Neutrophil (primary cell): ENCODE results near the gene TLX2.

Source experiments
- H3K27ac ChIP-seq: fragments of 200-600 bp; sonication (generic); 2 replicates; pipeline ENCODE4 v1.5.1; 2016; ENCODE audit warnings: mild to moderate bottlenecking, moderate library complexity
- H3K27me3 ChIP-seq: fragments of 200-600 bp; sonication (generic); 2 replicates; pipeline ENCODE4 v1.6.0; 2016; ENCODE audit warnings: mild to moderate bottlenecking
- H3K36me3 ChIP-seq: fragments of 200-600 bp; sonication (generic); 2 replicates; pipeline ENCODE4 v1.5.1; 2017
- H3K4me1 ChIP-seq, 2 experiments: fragments of 200-600 bp in 1 of 2; sonication (generic) in 1 of 2; 1 replicate in 1 of 2; 2 replicates in 1 of 2; pipeline versions ENCODE4 v1.5.1 to v1.6.1; 2013 to 2016; ENCODE audit warnings: low read depth in 1 of 2, low read length in 1 of 2, mild to moderate bottlenecking in 1 of 2, moderate library complexity in 1 of 2; ENCODE audit not compliant: control insufficient read depth in 1 of 2, insufficient read depth in 1 of 2
- H3K4me3 ChIP-seq, 2 experiments: fragments of 200-600 bp in 1 of 2; sonication (generic) in 1 of 2; 1 replicate in 1 of 2; 2 replicates in 1 of 2; pipeline ENCODE4 v1.5.1; 2013 to 2016; ENCODE audit warnings: low read depth in 1 of 2, low read length in 1 of 2, mild to moderate bottlenecking in 1 of 2, moderate library complexity in 1 of 2
- H3K9me3 ChIP-seq: fragments of 200-600 bp; sonication (generic); 2 replicates; pipeline ENCODE4 v1.5.1; 2016
- TF ChIP-seq, protein P1 (sequence below): fragments of 200-600 bp; sonication (generic); IDR thresholded peaks from 2 replicates; pipeline ENCODE4 v1.5.1; 2016; ENCODE audit warnings: antibody characterized with exemption

The TLX2 gene

DNA sequence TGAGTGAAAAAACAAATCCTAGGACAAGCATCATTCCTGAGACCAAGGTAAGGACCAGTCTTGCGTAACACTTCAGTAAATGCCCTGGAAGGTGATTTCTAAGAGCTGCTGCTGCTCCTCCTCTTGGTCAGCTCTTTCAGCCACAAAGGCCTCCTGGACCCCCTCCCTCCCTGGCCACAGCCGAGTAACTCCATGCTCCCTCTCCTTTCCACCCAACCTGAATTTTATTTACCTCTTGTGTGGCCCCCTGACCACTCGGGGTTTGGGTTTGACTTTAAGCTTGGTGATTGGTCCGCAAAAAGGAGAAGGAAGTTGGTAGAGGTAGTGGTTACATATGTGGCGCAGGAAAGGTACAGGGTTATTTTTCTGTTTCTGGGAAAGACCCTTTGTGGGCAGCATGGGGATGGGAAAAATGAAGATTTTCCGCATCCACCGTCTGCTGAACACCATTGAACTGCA, 24.7 kb downstream of the TLX2 start:
- peaks cover 6% of the 10 kb centered on the region for H3K36me3 ChIP-seq
- H3K27ac ChIP-seq: peak overlapping the region; percentile 63
- H3K27me3 ChIP-seq: no peaks in the 10 kb centered on the region
- no peaks in the 10 kb centered on the region for H3K9me3 ChIP-seq
- peaks cover 15 to 23% of the 10 kb centered on the region in 2 experiments for H3K4me1 ChIP-seq
- TF ChIP-seq, protein P1, sequence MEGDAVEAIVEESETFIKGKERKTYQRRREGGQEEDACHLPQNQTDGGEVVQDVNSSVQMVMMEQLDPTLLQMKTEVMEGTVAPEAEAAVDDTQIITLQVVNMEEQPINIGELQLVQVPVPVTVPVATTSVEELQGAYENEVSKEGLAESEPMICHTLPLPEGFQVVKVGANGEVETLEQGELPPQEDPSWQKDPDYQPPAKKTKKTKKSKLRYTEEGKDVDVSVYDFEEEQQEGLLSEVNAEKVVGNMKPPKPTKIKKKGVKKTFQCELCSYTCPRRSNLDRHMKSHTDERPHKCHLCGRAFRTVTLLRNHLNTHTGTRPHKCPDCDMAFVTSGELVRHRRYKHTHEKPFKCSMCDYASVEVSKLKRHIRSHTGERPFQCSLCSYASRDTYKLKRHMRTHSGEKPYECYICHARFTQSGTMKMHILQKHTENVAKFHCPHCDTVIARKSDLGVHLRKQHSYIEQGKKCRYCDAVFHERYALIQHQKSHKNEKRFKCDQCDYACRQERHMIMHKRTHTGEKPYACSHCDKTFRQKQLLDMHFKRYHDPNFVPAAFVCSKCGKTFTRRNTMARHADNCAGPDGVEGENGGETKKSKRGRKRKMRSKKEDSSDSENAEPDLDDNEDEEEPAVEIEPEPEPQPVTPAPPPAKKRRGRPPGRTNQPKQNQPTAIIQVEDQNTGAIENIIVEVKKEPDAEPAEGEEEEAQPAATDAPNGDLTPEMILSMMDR: no peak
- H3K4me3 ChIP-seq: peak overlapping the region; percentile 38 to 49

GRCh38 chr2:74540291-74540690, 26.0 kb downstream of the TLX2 start:
- Histone ChIP-seq H3K9me3 (no peaks in the 10 kb centered on the region), H3K36me3 (no peaks in the 10 kb centered on the region), H3K27me3 (no peaks in the 10 kb centered on the region), H3K4me3 (no peak overlapping the region), H3K4me1 (peaks cover 15 to 23% of the 10 kb centered on the region in 2 experiments), H3K27ac (no peak overlapping the region)
- TF ChIP-seq, protein P1: no peak

- Histone ChIP-seq H3K4me1 (peaks cover 15 to 23% of the 10 kb centered on the region in 2 experiments), H3K4me3 (no peak overlapping the region), H3K27me3 (no peaks in the 10 kb centered on the region), H3K9me3 (no peaks in the 10 kb centered on the region), H3K36me3 (no peaks in the 10 kb centered on the region), H3K27ac (no peak overlapping the region)
- TF ChIP-seq, protein P1: no peak
Measured at GRCh38 chr2:74542978-74543377, 28.7 kb downstream of the TLX2 start.

DNA sequence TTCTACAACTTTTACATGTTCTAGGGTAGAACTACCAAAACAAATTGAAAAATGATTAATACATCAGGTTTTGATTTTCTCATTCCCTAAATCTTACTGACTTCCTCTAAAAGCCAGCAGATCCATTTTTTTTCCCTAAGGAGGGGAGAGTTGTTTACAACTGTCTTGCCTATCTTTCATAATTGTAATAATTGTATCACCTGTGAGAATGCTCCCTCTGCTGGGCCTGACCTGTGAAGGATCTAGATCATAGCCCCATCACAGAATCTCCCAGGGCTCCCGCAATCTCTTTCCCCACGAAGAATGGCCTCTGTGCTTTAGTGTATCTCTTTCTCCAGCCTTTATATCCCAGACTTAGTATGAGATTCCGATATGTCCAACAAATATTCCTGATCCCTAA, 30.4 kb downstream of the TLX2 start:
- TF ChIP-seq, protein P1: no peak
- Histone ChIP-seq H3K4me3 (no peak overlapping the region), H3K27me3 (peaks cover 14% of the 10 kb centered on the region), H3K36me3 (no peaks in the 10 kb centered on the region), H3K4me1 (peaks cover 19 to 21% of the 10 kb centered on the region in 2 experiments), H3K9me3 (no peaks in the 10 kb centered on the region), H3K27ac (no peak overlapping the region)

DNA sequence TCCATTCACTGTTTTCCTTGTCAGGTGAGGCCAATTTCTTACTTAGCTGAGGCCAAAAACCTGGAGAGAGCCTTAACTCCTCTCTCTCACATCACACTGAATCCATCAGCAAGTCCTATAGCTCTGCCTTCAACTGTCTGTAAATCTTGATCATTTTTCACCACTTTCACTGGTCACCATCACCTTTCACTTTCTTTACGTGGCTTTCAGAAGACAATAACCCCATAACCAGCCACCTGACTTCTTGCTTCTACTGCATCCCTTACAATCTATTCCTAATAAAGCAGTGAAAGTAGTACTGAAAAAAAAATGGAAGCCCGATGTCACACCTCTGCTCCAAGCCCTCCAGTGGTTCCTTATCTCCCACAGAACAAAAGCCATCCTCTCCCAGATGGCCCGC, 31.8 kb downstream of the TLX2 start:
- peaks cover 15% of the 10 kb centered on the region for H3K27me3 ChIP-seq
- H3K4me1 ChIP-seq: peaks cover 17 to 24% of the 10 kb centered on the region in 2 experiments
- H3K27ac ChIP-seq: no peak overlapping the region
- H3K36me3 ChIP-seq: no peaks in the 10 kb centered on the region
- H3K9me3 ChIP-seq: no peaks in the 10 kb centered on the region
- H3K4me3 ChIP-seq: no peak overlapping the region
- TF ChIP-seq, protein P1: no peak
